CD4-positive, CD25-positive, alpha-beta regulatory T cell (primary cell): ENCODE results near the gene ATP2B2. TPM values are rescaled to one million over a fixed set of nuclear protein-coding genes. Genes with fewer than 3 reads are reported as not detected.
A peak's percentile ranks its signal among the peaks of the same experiment; 100 is the strongest.

ENCODE experiments used
- ATAC-seq, 2 donors: fragments of 150-1000 bp; cut with Tn5 transposase; one replicate each; pipeline ENCODE4 v1.10.0; 2021; ENCODE audit warnings: low read depth in 2 of 2, moderate number of reproducible peaks in 2 of 2, moderate library complexity in 1 of 2
- DNase-seq, 3 donors: peaks; one replicate each; pipeline versions ENCODE4 v3.0.0 to v3.0.0-alpha.2; 2012 to 2022; ENCODE audit warnings: mixed read lengths in 1 of 3
- H3K27ac ChIP-seq: one replicate; pipeline ENCODE4 v1.7.0; 2013; ENCODE audit warnings: mild to moderate bottlenecking, low read length; ENCODE audit not compliant: insufficient read depth, poor library complexity, severe bottlenecking
- H3K27me3 ChIP-seq: one replicate; pipeline ENCODE4 v1.7.0; 2013; ENCODE audit warnings: low read length; ENCODE audit not compliant: control insufficient read depth, insufficient read depth
- H3K36me3 ChIP-seq: one replicate; pipeline ENCODE4 v1.7.0; 2013; ENCODE audit warnings: mild to moderate bottlenecking, low read length, moderate library complexity; ENCODE audit not compliant: control insufficient read depth, insufficient read depth
- H3K4me1 ChIP-seq: 2 replicates; pipeline ENCODE4 v1.7.0; 2013; ENCODE audit warnings: mild to moderate bottlenecking, low read length; ENCODE audit not compliant: insufficient read depth, control insufficient read depth, poor library complexity, severe bottlenecking
- H3K4me3 ChIP-seq: one replicate; pipeline ENCODE4 v1.7.0; 2013; ENCODE audit warnings: low read depth, mild to moderate bottlenecking, low read length, moderate library complexity
- H3K9me3 ChIP-seq, 2 experiments: 1 replicate in 1 of 2; 2 replicates in 1 of 2; pipeline ENCODE4 v1.7.0; 2013; ENCODE audit warnings: low read length in 2 of 2, mild to moderate bottlenecking in 1 of 2, moderate library complexity in 1 of 2; ENCODE audit not compliant: control insufficient read depth in 2 of 2
- H3K27ac Mint-ChIP-seq, 3 donors: one replicate each; pipeline ENCODE4 v1.8.0; 2020 to 2022; ENCODE audit warnings: mild to moderate bottlenecking in 3 of 3, mixed read lengths in 3 of 3, moderate library complexity in 2 of 3
- H3K27me3 Mint-ChIP-seq: one replicate; pipeline ENCODE4 v1.8.0; 2022; ENCODE audit warnings: mild to moderate bottlenecking, mixed read lengths
- H3K36me3 Mint-ChIP-seq: one replicate; pipeline ENCODE4 v1.8.0; 2020; ENCODE audit warnings: mixed read lengths
- H3K4me1 Mint-ChIP-seq, 4 donors: one replicate each; pipeline ENCODE4 v1.8.0; 2020 to 2022; ENCODE audit warnings: mixed read lengths in 4 of 4, mild to moderate bottlenecking in 1 of 4
- H3K4me3 Mint-ChIP-seq, 4 donors: one replicate each; pipeline ENCODE4 v1.8.0; 2020 to 2022; ENCODE audit warnings: mild to moderate bottlenecking in 4 of 4, mixed read lengths in 4 of 4, moderate library complexity in 3 of 4
- H3K9me3 Mint-ChIP-seq, 7 donors: one replicate each; pipeline ENCODE4 v1.8.0; 2020 to 2022; ENCODE audit warnings: mixed read lengths in 7 of 7, mild to moderate bottlenecking in 3 of 7, moderate library complexity in 2 of 7
- polyA plus RNA-seq, 4 donors: library from polyadenylated mRNA; unstranded; fragments of 300-500 nt; fragmentation: Illumina TruSeq; gene quantifications; one replicate each; pipeline ENCODE4 v1.2.3, GENCODE V29; 2021
- total RNA-seq: library from RNA; stranded (reverse); gene quantifications from one replicate; pipeline ENCODE4 v1.2.3, GENCODE V29; 2022

Gene ATP2B2
- total and polyA plus RNA-seq, 5 donors from 2014 or later, result 0.13 TPM; not detected in 4

GRCh38 chr3:10283638-10284037, 221.7 kb downstream of the ATP2B2 start:
- Mint-ChIP-seq H3K9me3 (no peaks in the 10 kb centered on the region), H3K4me3 (no peak overlapping the region), H3K27ac (peak overlapping the region in 2 of 3 donors; percentile 85 to 91), H3K27me3 (no peaks in the 10 kb centered on the region), H3K4me1 (peaks cover 12 to 40% (median 23%) of the 10 kb centered on the region in 4 donors), H3K36me3 (peaks cover 5% of the 10 kb centered on the region)
- no peak overlapping the region for H3K27ac ChIP-seq
- H3K36me3 ChIP-seq, result peaks cover 54% of the 10 kb centered on the region
- peaks cover 18% of the 10 kb centered on the region for H3K4me1 ChIP-seq
- DNase-seq, result no peak
- H3K4me3 ChIP-seq, result no peak overlapping the region
- ATAC-seq, result no peak
- no peaks in the 10 kb centered on the region for H3K27me3 ChIP-seq
- H3K9me3 ChIP-seq, result no peaks in the 10 kb centered on the region

- Mint-ChIP-seq H3K4me3 (no peak overlapping the region), H3K27me3 (no peaks in the 10 kb centered on the region), H3K9me3 (no peaks in the 10 kb centered on the region), H3K4me1 (peaks cover 9 to 44% (median 30%) of the 10 kb centered on the region in 4 donors), H3K27ac (peak overlapping the region in 1 of 3 donors; percentile 48), H3K36me3 (peaks cover 5% of the 10 kb centered on the region)
- Histone ChIP-seq H3K4me3 (no peak overlapping the region), H3K27ac (no peak overlapping the region), H3K27me3 (no peaks in the 10 kb centered on the region), H3K36me3 (peaks cover 58% of the 10 kb centered on the region), H3K9me3 (no peaks in the 10 kb centered on the region), H3K4me1 (peaks cover 18% of the 10 kb centered on the region)
- ATAC-seq, result no peak
- DNase-seq, result no peak
These were observed 223.4 kb downstream of the ATP2B2 start for GRCh38 chr3:10281951-10282350.

- DNase-seq, result no peak
- H3K4me1 Mint-ChIP-seq, result peaks cover 5 to 47% (median 30%) of the 10 kb centered on the region in 4 donors
- Histone ChIP-seq H3K4me1 (peaks cover 18% of the 10 kb centered on the region), H3K4me3 (no peak overlapping the region), H3K27me3 (no peaks in the 10 kb centered on the region), H3K36me3 (peaks cover 67% of the 10 kb centered on the region), H3K9me3 (no peaks in the 10 kb centered on the region), H3K27ac (no peak overlapping the region)
- H3K36me3 Mint-ChIP-seq, result peaks cover 9% of the 10 kb centered on the region
- no peak overlapping the region for H3K27ac Mint-ChIP-seq
- no peak overlapping the region for H3K4me3 Mint-ChIP-seq
- ATAC-seq, result no peak
- H3K27me3 Mint-ChIP-seq, result no peaks in the 10 kb centered on the region
- H3K9me3 Mint-ChIP-seq, result no peaks in the 10 kb centered on the region
These were observed 224.8 kb downstream of the ATP2B2 start for GRCh38 chr3:10280571-10280970.

- DNase-seq (peak in 1 of 3 donors; percentile 18), ATAC-seq (no peak)
- H3K36me3 ChIP-seq, result peaks cover 71% of the 10 kb centered on the region
- Mint-ChIP-seq H3K4me3 (no peak overlapping the region), H3K4me1 (peaks cover 5 to 48% (median 30%) of the 10 kb centered on the region in 4 donors), H3K27me3 (no peaks in the 10 kb centered on the region), H3K9me3 (no peaks in the 10 kb centered on the region), H3K27ac (peak overlapping the region in 1 of 3 donors; percentile 51), H3K36me3 (peaks cover 9% of the 10 kb centered on the region)
- H3K4me3 ChIP-seq, result no peak overlapping the region
- H3K27ac ChIP-seq, result no peak overlapping the region
- no peaks in the 10 kb centered on the region for H3K9me3 ChIP-seq
- no peaks in the 10 kb centered on the region for H3K27me3 ChIP-seq
- H3K4me1 ChIP-seq, result peaks cover 17% of the 10 kb centered on the region
These were observed 225.2 kb downstream of the ATP2B2 start for GRCh38 chr3:10280177-10280529.

- Histone ChIP-seq H3K27ac (no peak overlapping the region), H3K27me3 (no peaks in the 10 kb centered on the region), H3K4me3 (no peak overlapping the region), H3K36me3 (peaks cover 72% of the 10 kb centered on the region), H3K9me3 (no peaks in the 10 kb centered on the region), H3K4me1 (peaks cover 12% of the 10 kb centered on the region)
- Mint-ChIP-seq H3K4me1 (peaks cover 6 to 44% (median 31%) of the 10 kb centered on the region in 4 donors), H3K9me3 (no peaks in the 10 kb centered on the region), H3K36me3 (peaks cover 9% of the 10 kb centered on the region), H3K27ac (peak overlapping the region in 1 of 3 donors; percentile 51), H3K4me3 (no peak overlapping the region), H3K27me3 (no peaks in the 10 kb centered on the region)
- DNase-seq (no peak), ATAC-seq (no peak)
These were observed 225.8 kb downstream of the ATP2B2 start for GRCh38 chr3:10279384-10280176.

- Mint-ChIP-seq H3K27me3 (no peaks in the 10 kb centered on the region), H3K4me1 (peaks cover 10 to 44% (median 32%) of the 10 kb centered on the region in 4 donors), H3K4me3 (no peak overlapping the region), H3K36me3 (peaks cover 11% of the 10 kb centered on the region), H3K27ac (peak overlapping the region in 2 of 3 donors; percentile 38 to 71), H3K9me3 (no peaks in the 10 kb centered on the region)
- H3K27ac ChIP-seq, result no peak overlapping the region
- H3K4me1 ChIP-seq, result peaks cover 12% of the 10 kb centered on the region
- H3K4me3 ChIP-seq, result no peak overlapping the region
- ATAC-seq, result no peak
- no peak for DNase-seq
- no peaks in the 10 kb centered on the region for H3K9me3 ChIP-seq
- H3K27me3 ChIP-seq, result no peaks in the 10 kb centered on the region
- peaks cover 70% of the 10 kb centered on the region for H3K36me3 ChIP-seq
These were observed 226.9 kb downstream of the ATP2B2 start for GRCh38 chr3:10278501-10278900.

- Histone ChIP-seq H3K4me3 (no peak overlapping the region), H3K36me3 (peaks cover 62% of the 10 kb centered on the region), H3K4me1 (peaks cover 20% of the 10 kb centered on the region), H3K27ac (no peak overlapping the region), H3K27me3 (no peaks in the 10 kb centered on the region), H3K9me3 (no peaks in the 10 kb centered on the region)
- peaks cover 16 to 48% (median 34%) of the 10 kb centered on the region in 4 donors for H3K4me1 Mint-ChIP-seq
- no peak for ATAC-seq
- no peaks in the 10 kb centered on the region for H3K27me3 Mint-ChIP-seq
- H3K27ac Mint-ChIP-seq, result peak overlapping the region in 2 of 3 donors; percentile 56 to 66
- peaks cover 18% of the 10 kb centered on the region for H3K36me3 Mint-ChIP-seq
- H3K9me3 Mint-ChIP-seq, result no peaks in the 10 kb centered on the region
- no peak overlapping the region for H3K4me3 Mint-ChIP-seq
- no peak for DNase-seq
These were observed 228.2 kb downstream of the ATP2B2 start for GRCh38 chr3:10277115-10277625.
